ENCODE results near the gene MIP.
"Not testable (repeated sequence)": the region's sequence is repeated elsewhere in the genome, so short reads cannot be mapped to it uniquely, and the experiment has no call there.

Gene MIP

GRCh38 chr12:56454557-56454956 lies at the start of gene MIP:
TSS of gene MIP (minus strand) at chr12:56454657. CDS start at chr12:56454613, 44 bp downstream.
- no peak for TF ChIP-seq CTCF (conservative IDR thresholded peaks at IDR 0.05)
- H3K27ac ChIP-seq = no peak within 1 kb of the TSS

DNA sequence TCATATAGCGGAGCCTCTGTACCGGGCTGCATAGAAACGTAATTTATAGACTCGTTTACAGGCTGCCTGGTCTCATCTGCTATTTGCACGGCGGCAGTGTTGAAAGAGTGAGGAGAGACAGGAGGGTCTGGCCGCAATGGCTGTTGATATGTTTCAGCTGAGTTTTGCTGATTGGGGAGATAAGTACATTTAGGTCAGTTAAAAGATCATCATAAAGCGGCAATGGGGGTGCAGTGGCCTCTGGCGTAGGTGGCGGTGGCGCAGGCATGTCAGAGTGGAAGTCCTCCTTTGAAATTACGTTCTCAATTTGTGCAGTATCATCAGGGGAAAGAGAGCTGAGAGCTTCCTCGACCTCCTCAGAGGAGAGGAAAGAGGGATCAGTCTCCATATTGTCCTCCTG lies 45.4 kb upstream of the MIP start:
- H3K27ac ChIP-seq = not testable (repeated sequence)

GRCh38 chr12:56499452-56499851 lies 45.0 kb upstream of the MIP start:
- not testable (repeated sequence) for H3K27ac ChIP-seq

GRCh38 chr12:56498126-56498902 lies 43.9 kb upstream of the MIP start:
- H3K27ac ChIP-seq = not testable (repeated sequence)

DNA sequence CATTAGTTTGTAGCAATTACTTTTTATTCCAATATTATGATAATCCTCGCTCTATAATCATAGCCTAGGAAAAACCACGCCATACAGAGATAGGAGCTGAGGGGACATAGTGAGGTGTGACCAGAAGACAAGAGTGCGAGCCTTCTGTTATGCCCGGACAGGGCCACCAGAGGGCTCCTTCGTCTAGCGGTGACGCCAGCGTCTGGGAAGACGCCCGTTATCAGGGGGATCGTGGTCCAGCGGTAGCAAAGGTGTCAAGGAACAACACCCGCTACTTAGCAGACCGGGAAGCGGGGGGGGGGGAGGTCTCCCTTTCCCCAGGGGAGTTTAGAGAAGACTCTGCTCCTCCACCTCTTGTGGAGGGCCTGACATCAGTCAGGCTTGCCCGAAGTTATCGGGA lies 42.2 kb upstream of the MIP start:
- peak; percentile 70 for TF ChIP-seq CTCF (conservative IDR thresholded peaks at IDR 0.05)
- not testable (repeated sequence) for H3K27ac ChIP-seq

DNA sequence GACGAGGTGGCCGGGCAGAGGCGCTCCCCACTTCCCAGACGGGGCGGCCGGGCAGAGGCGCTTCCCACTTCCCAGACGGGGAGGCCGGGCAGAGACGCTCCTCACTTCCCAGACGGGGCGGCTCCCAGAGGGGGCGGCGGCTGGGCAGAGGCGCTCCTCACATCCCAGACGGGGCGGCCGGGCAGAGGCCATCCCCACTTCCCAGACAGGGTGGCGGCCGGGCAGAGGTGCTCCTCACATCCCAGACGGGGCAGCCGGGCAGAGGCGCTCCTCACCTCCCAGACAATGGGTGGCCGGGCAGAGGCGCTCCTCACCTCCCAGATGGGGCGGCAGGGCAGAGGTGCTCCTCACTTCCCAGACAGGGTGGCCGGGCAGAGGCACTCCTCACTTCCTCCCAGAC lies 40.0 kb upstream of the MIP start:
- not testable (repeated sequence) for H3K27ac ChIP-seq

- not testable (repeated sequence) for H3K27ac ChIP-seq
Measured at GRCh38 chr12:56494106-56494415, 39.6 kb upstream of the MIP start.

GRCh38 chr12:56493409-56494105 lies 39.1 kb upstream of the MIP start:
- not testable (repeated sequence) for H3K27ac ChIP-seq

GRCh38 chr12:56490360-56490759 lies 35.9 kb upstream of the MIP start:
- no peak overlapping the region for H3K27ac ChIP-seq
- no peak for TF ChIP-seq CTCF (conservative IDR thresholded peaks at IDR 0.05)

- TF ChIP-seq CTCF (conservative IDR thresholded peaks at IDR 0.05) = no peak
- peak within 1 kb of the TSS; percentile 84 for H3K27ac ChIP-seq
Measured at GRCh38 chr12:56488041-56488955, 33.8 kb upstream of the MIP start, which contains the start of gene GLS2. TSS of gene GLS2 (minus strand) at chr12:56488161. CDS start at chr12:56488118, 43 bp downstream.
